OCI-LY3 (cell line): ENCODE results near the gene LUM.
"Not testable (repeated sequence)": the region's sequence is repeated elsewhere in the genome, so short reads cannot be mapped to it uniquely, and the experiment has no call there.

Source experiments
- EZH2phosphoT487 ChIP-seq: fragments of 200-600 bp; shearing (Covaris generic); IDR thresholded peaks from 2 replicates; pipeline ENCODE4 v1.6.1; 2018; ENCODE audit warnings: antibody characterized with exemption, mixed run types, low read depth
- TF ChIP-seq, protein P1 (sequence below): fragments of 200-600, 300-600 bp; sonication (generic); IDR thresholded peaks from 2 replicates; pipeline ENCODE4 v1.5.1; 2014; ENCODE audit warnings: antibody characterized with exemption, low read length, low read depth

DNA sequence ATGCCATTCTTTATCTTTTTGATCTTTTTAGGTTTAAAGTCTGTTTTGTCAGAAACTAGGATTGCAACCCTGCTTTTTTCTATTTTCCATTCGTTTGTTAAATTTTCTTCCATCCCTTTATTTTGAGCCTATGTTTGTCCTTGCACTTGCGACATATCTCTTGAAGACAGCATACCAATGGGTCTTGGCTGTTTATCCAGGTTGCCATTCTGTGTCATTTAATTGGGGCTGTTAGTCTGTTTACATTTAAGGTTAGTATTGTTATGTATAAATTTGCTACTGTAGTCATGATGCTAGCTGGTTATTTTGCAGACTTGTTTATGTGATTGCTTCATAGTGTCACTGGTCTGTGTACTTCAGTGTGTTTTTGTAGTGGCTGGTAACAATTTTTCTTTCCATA is 21.3 kb downstream of the LUM start:
- TF ChIP-seq, protein P1, sequence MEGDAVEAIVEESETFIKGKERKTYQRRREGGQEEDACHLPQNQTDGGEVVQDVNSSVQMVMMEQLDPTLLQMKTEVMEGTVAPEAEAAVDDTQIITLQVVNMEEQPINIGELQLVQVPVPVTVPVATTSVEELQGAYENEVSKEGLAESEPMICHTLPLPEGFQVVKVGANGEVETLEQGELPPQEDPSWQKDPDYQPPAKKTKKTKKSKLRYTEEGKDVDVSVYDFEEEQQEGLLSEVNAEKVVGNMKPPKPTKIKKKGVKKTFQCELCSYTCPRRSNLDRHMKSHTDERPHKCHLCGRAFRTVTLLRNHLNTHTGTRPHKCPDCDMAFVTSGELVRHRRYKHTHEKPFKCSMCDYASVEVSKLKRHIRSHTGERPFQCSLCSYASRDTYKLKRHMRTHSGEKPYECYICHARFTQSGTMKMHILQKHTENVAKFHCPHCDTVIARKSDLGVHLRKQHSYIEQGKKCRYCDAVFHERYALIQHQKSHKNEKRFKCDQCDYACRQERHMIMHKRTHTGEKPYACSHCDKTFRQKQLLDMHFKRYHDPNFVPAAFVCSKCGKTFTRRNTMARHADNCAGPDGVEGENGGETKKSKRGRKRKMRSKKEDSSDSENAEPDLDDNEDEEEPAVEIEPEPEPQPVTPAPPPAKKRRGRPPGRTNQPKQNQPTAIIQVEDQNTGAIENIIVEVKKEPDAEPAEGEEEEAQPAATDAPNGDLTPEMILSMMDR = not testable (repeated sequence)
- TF ChIP-seq EZH2phosphoT487 = not testable (repeated sequence)
